IMR-90 (cell line): Measurements from ENCODE around the gene HPSE. TPM values are rescaled to one million over a fixed set of nuclear protein-coding genes. Genes with fewer than 3 reads are reported as not detected.

Source experiments
- ATAC-seq: fragments of 200-7000 bp; cut with Tn5 transposase; 2 replicates; pipeline ENCODE4 v1.9.1; 2020; ENCODE audit warnings: low read depth, mild to moderate bottlenecking, moderate library complexity
- BruUV-seq: library from RNA; stranded (reverse); fragments of 400-500 nt; replicated peaks from 2 replicates; lab custom pipeline; 2021; lab: Mats Ljungman, UMichigan
- CTCF ChIA-PET: fragments of 300-600 bp; formaldehyde crosslinking; extraction: SDS; loops from one replicate; lab custom pipeline; 2021; ENCODE audit warnings: antibody characterized with exemption; lab: Yijun Ruan, JAX
- POLR2A ChIA-PET: fragments of 300-600 bp; sonication (Branson Sonifier 250); formaldehyde crosslinking; loops from one replicate; lab custom pipeline; 2022; ENCODE audit warnings: antibody characterized with exemption; ENCODE audit not compliant: unreplicated experiment; lab: Charles Lee
- DNase-seq: peaks from one replicate; pipeline ENCODE4 v3.0.0; 2013
- H2AFZ ChIP-seq: replicated peaks from 2 replicates; pipeline ENCODE3; 2013; ENCODE audit warnings: low read length, mild to moderate bottlenecking; ENCODE audit not compliant: poor library complexity
- H2AK5ac ChIP-seq: 2 replicates; pipeline ENCODE4 v1.6.1; 2013; ENCODE audit warnings: low read depth, low read length, inconsistent platforms
- H2AK9ac ChIP-seq: replicated peaks from 2 replicates; pipeline ENCODE3; 2013; ENCODE audit warnings: mild to moderate bottlenecking, low read depth, low read length, moderate library complexity; ENCODE audit not compliant: poor library complexity
- H2BK120ac ChIP-seq: 2 replicates; pipeline ENCODE4 v1.6.1; 2013; ENCODE audit warnings: low read depth, low read length, inconsistent platforms
- H2BK15ac ChIP-seq: 3 replicates; pipeline ENCODE4 v1.6.1; 2013; ENCODE audit warnings: low read depth, low read length, inconsistent platforms
- H2BK20ac ChIP-seq: 2 replicates; pipeline ENCODE4 v1.6.1; 2013; ENCODE audit warnings: low read depth, mild to moderate bottlenecking, inconsistent platforms, low read length, moderate library complexity
- H2BK5ac ChIP-seq: 2 replicates; pipeline ENCODE4 v1.6.1; 2013; ENCODE audit warnings: mild to moderate bottlenecking, low read depth, low read length, inconsistent platforms; ENCODE audit not compliant: poor library complexity, severe bottlenecking
- H3K14ac ChIP-seq: replicated peaks from 2 replicates; pipeline ENCODE4 v1.6.1; 2013; ENCODE audit warnings: low read depth, low read length, inconsistent platforms
- H3K18ac ChIP-seq: 2 replicates; pipeline ENCODE4 v1.6.1; 2013; ENCODE audit warnings: low read depth, low read length, control low read depth
- H3K23ac ChIP-seq: 2 replicates; pipeline ENCODE4 v1.6.1; 2013; ENCODE audit warnings: low read depth, low read length, inconsistent platforms
- H3K27ac ChIP-seq: 2 replicates; pipeline ENCODE4 v1.5.1; 2013; ENCODE audit warnings: mild to moderate bottlenecking, control low read depth, low read length; ENCODE audit not compliant: insufficient read depth
- H3K27me3 ChIP-seq: 2 replicates; pipeline ENCODE4 v1.6.1; 2013; ENCODE audit warnings: low read length; ENCODE audit not compliant: control insufficient read depth, insufficient read depth
- H3K36me3 ChIP-seq: 2 replicates; pipeline ENCODE4 v1.6.1; 2013; ENCODE audit warnings: low read length, mixed read lengths; ENCODE audit not compliant: control insufficient read depth, insufficient read depth
- H3K4ac ChIP-seq: 2 replicates; pipeline ENCODE4 v1.6.1; 2013; ENCODE audit warnings: low read depth, low read length, inconsistent platforms
- H3K4me1 ChIP-seq: 2 replicates; pipeline ENCODE4 v1.6.1; 2013; ENCODE audit warnings: low read length, mixed read lengths; ENCODE audit not compliant: control insufficient read depth, insufficient read depth
- H3K4me2 ChIP-seq: 2 replicates; pipeline ENCODE4 v1.6.1; 2013; ENCODE audit warnings: low read depth, mild to moderate bottlenecking, control low read depth, low read length, moderate library complexity
- H3K4me3 ChIP-seq: 2 replicates; pipeline ENCODE4 v1.5.1; 2013; ENCODE audit warnings: low read depth, mild to moderate bottlenecking, control low read depth, low read length, moderate library complexity; ENCODE audit not compliant: insufficient read depth
- H3K56ac ChIP-seq: 2 replicates; pipeline ENCODE4 v1.6.1; 2013; ENCODE audit warnings: low read length, inconsistent platforms; ENCODE audit not compliant: insufficient read depth; ENCODE audit errors: extremely low read depth
- H3K79me1 ChIP-seq, 2 experiments: 2 replicates each; pipeline ENCODE4 v1.6.1; 2013; ENCODE audit warnings: low read length in 2 of 2, inconsistent platforms in 1 of 2, low read depth in 1 of 2
- H3K9ac ChIP-seq: 2 replicates; pipeline ENCODE4 v1.6.1; 2013; ENCODE audit warnings: low read depth, low read length, control low read depth
- H3K9me1 ChIP-seq: 2 replicates; pipeline ENCODE4 v1.6.1; 2013; ENCODE audit warnings: low read length, inconsistent platforms; ENCODE audit not compliant: insufficient read depth
- H3K9me3 ChIP-seq: 2 replicates; pipeline ENCODE4 v1.6.1; 2013; ENCODE audit warnings: low read length; ENCODE audit not compliant: control insufficient read depth, insufficient read depth
- H4K20me1 ChIP-seq: 2 replicates; pipeline ENCODE4 v1.6.1; 2013; ENCODE audit warnings: low read length, inconsistent platforms; ENCODE audit not compliant: insufficient read depth
- H4K5ac ChIP-seq: 2 replicates; pipeline ENCODE4 v1.6.1; 2013; ENCODE audit warnings: mild to moderate bottlenecking, low read depth, low read length, control low read depth
- H4K8ac ChIP-seq, 2 experiments: 2 replicates each; pipeline ENCODE4 v1.6.1; 2013; ENCODE audit warnings: low read depth in 2 of 2, low read length in 2 of 2, control low read depth in 1 of 2, inconsistent platforms in 1 of 2
- H4K91ac ChIP-seq: 2 replicates; pipeline ENCODE4 v1.6.1; 2013; ENCODE audit warnings: low read depth, low read length, inconsistent platforms; ENCODE audit not compliant: insufficient read depth
- BHLHE40 ChIP-seq: fragments of 150-350 bp; IDR thresholded peaks from 2 replicates; pipeline ENCODE4 v1.6.1; 2016; ENCODE audit warnings: mild to moderate bottlenecking, low read depth, low read length
- CEBPB ChIP-seq: IDR thresholded peaks from 2 replicates; pipeline ENCODE4 v1.6.1; 2012; ENCODE audit warnings: low read depth, low read length, improper control_type of control experiment
- CHD1 ChIP-seq: IDR thresholded peaks from 2 replicates; pipeline ENCODE4 v1.6.1; 2012; ENCODE audit warnings: low read depth, low read length, improper control_type of control experiment
- CTCF ChIP-seq: conservative IDR thresholded peaks from 2 replicates; pipeline ENCODE4 v1.5.1; 2012; ENCODE audit warnings: mild to moderate bottlenecking, low read depth, low read length, improper control_type of control experiment
- ELK1 ChIP-seq: fragments of 150-350 bp; IDR thresholded peaks from 2 replicates; pipeline ENCODE4 v1.6.1; 2016; ENCODE audit warnings: low read depth, mild to moderate bottlenecking, low read length, moderate library complexity, borderline replicate concordance
- FOS ChIP-seq: fragments of 150-350 bp; IDR thresholded peaks from 2 replicates; pipeline ENCODE4 v1.6.1; 2016; ENCODE audit warnings: low read depth, low read length
- MAFK ChIP-seq: IDR thresholded peaks from 2 replicates; pipeline ENCODE4 v1.6.1; 2012; ENCODE audit warnings: low read depth, low read length, improper control_type of control experiment
- MAZ ChIP-seq: IDR thresholded peaks from 2 replicates; pipeline ENCODE4 v1.6.1; 2012; ENCODE audit warnings: low read depth, mild to moderate bottlenecking, low read length, improper control_type of control experiment, moderate library complexity, borderline replicate concordance
- MXI1 ChIP-seq: IDR thresholded peaks from 2 replicates; pipeline ENCODE4 v1.6.1; 2012; ENCODE audit warnings: low read depth, mild to moderate bottlenecking, low read length, moderate library complexity, borderline replicate concordance
- NFE2L2 ChIP-seq: fragments of 150-350 bp; IDR thresholded peaks from 2 replicates; pipeline ENCODE4 v1.6.1; 2016; ENCODE audit warnings: low read depth, mild to moderate bottlenecking, low read length
- POLR2A ChIP-seq: IDR thresholded peaks from 2 replicates; pipeline ENCODE4 v1.6.1; 2012; ENCODE audit warnings: mild to moderate bottlenecking, low read depth, low read length
- RAD21 ChIP-seq: IDR thresholded peaks from 2 replicates; pipeline ENCODE4 v1.6.1; 2012; ENCODE audit warnings: low read length, improper control_type of control experiment
- RCOR1 ChIP-seq: IDR thresholded peaks from 2 replicates; pipeline ENCODE4 v1.6.1; 2012; ENCODE audit warnings: mild to moderate bottlenecking, low read length, improper control_type of control experiment; ENCODE audit not compliant: insufficient replicate concordance
- RFX5 ChIP-seq: IDR thresholded peaks from 2 replicates; pipeline ENCODE4 v1.8.0; 2012; ENCODE audit warnings: low read depth, mild to moderate bottlenecking, low read length, moderate library complexity
- SMC3 ChIP-seq: fragments of 150-350 bp; IDR thresholded peaks from 2 replicates; pipeline ENCODE4 v1.6.1; 2016; ENCODE audit warnings: low read depth, mild to moderate bottlenecking, antibody characterized with exemption, low read length, moderate library complexity
- USF2 ChIP-seq: fragments of 150-350 bp; IDR thresholded peaks from 2 replicates; pipeline ENCODE4 v1.6.1; 2017; ENCODE audit warnings: mild to moderate bottlenecking, antibody characterized with exemption, low read length, low read depth
- WGBS, 2 experiments: methylation state at CpG; one replicate each; pipeline versions ENCODE4 v1.1.5 to v1.1.7; 2013; ENCODE audit warnings: missing lambda C conversion rate in 2 of 2; ENCODE audit not compliant: insufficient read length in 1 of 2; ENCODE audit errors: extremely low coverage in 2 of 2; 5-methylcytosine and 5-hydroxymethylcytosine counted together
- dilution Hi-C: fragments of 300-500 bp; cut with HindIII; formaldehyde crosslinking; loops from one replicate; pipeline ENCODE4 v1.14.3; 2018; ENCODE audit warnings: low sequenced_read_pairs; ENCODE audit not compliant: unreplicated experiment
- in situ Hi-C: fragments of 300-500 bp; cut with MboI; formaldehyde crosslinking; loops from 3 replicates; pipeline ENCODE4 v1.14.3; 2019; ENCODE audit warnings: low sequenced_read_pairs, inconsistent platforms, mixed read lengths
- intact Hi-C: fragments of 100-400 bp; cut with micrococcal nuclease; formaldehyde crosslinking; loops from 2 replicates; pipeline ENCODE4 v1.10.0; 2022
- polyA plus RNA-seq, 3 experiments: library from polyadenylated mRNA; depleted of rRNA; stranded (reverse); fragments of >200 nt; gene quantifications; 2 replicates each; pipeline ENCODE4 v1.2.3, GENCODE V29; 2012; ENCODE audit warnings: low replicate concordance in 1 of 3
- total RNA-seq: library from RNA; depleted of rRNA; stranded (reverse); fragments of >200 nt; gene quantifications from 2 replicates; pipeline ENCODE4 v1.2.3, GENCODE V29; 2012

The HPSE gene
- total and polyA plus RNA-seq, 2 of the 4 experiments (the other 2 are of a cell fraction): under 0.01 to 0.09 TPM

GRCh38 chr4:83360018-83360417 lies 25.4 kb upstream of the HPSE start:
- dilution Hi-C loops: no loop called here
- Histone ChIP-seq H3K4ac (no peak overlapping the region), H4K8ac (no peak overlapping the region), H4K5ac (no peak overlapping the region), H3K27me3 (no peaks in the 10 kb centered on the region), H3K27ac (no peak overlapping the region), H2BK20ac (no peak overlapping the region), H3K9me3 (no peaks in the 10 kb centered on the region), H3K9ac (no peak overlapping the region), H3K4me3 (no peak overlapping the region), H2AK5ac (no peak overlapping the region), H2AK9ac (no peak overlapping the region), H4K20me1 (no peaks in the 10 kb centered on the region), H3K18ac (no peak overlapping the region), H2AFZ (no peak overlapping the region), H3K36me3 (no peaks in the 10 kb centered on the region), H2BK5ac (no peak overlapping the region), H4K91ac (no peak overlapping the region), H3K79me1 (no peaks in the 10 kb centered on the region), H3K4me2 (no peak overlapping the region), H3K56ac (no peak overlapping the region), H3K23ac (no peak overlapping the region), H2BK120ac (no peak overlapping the region), H3K9me1 (0 out of 2 replicates have a peak, but pooled peaks cover 2% of the 10 kb centered on the region), H3K4me1 (peaks cover 6% of the 10 kb centered on the region), H3K14ac (no peak overlapping the region), H2BK15ac (no peak overlapping the region)
- in situ Hi-C loops: loop anchor here (10.0 kb wide), 1 partner anchor 275 kb away; no protein-coding TSS in a partner anchor
- POLR2A ChIA-PET: no interaction called here
- DNase-seq (no peak), ATAC-seq (no peak)
- TF ChIP-seq MAFK (no peak), RCOR1 (no peak), RFX5 (no peak), ELK1 (no peak), CTCF (no peak), USF2 (no peak), CHD1 (no peak), FOS (no peak), NFE2L2 (no peak), MAZ (no peak), RAD21 (no peak), BHLHE40 (no peak), SMC3 (no peak), CEBPB (no peak), MXI1 (no peak), POLR2A (no peak)
- BruUV-seq: no TSS peak
- intact Hi-C loops: no loop called here
- no CpG with 5 or more reads among the region's 4 CpGs for WGBS, 2 experiments
- CTCF ChIA-PET: no interaction called here
